Activated B cell treated with CpG ODN at 0.5 μM for 24 hours (primary cell): ENCODE data around the gene ARNT2. TPM values are rescaled to one million over a fixed set of nuclear protein-coding genes. Genes with fewer than 3 reads are reported as not detected.

Source experiments
- ATAC-seq: fragments of 200-7000 bp; cut with Tn5 transposase; one replicate; pipeline ENCODE4 v1.10.0; 2021; ENCODE audit warnings: low read depth, mild to moderate bottlenecking, moderate library complexity
- CTCF ChIA-PET: fragments of 350-600 bp; sonication (Branson Sonifier 250); formaldehyde crosslinking; loops from one replicate; lab custom pipeline; 2021; ENCODE audit warnings: antibody characterized with exemption; lab: Charles Lee
- POLR2A ChIA-PET: fragments of 350-600 bp; sonication (Branson Sonifier 250); formaldehyde crosslinking; loops from one replicate; lab custom pipeline; 2021; ENCODE audit warnings: antibody characterized with exemption; lab: Charles Lee
- DNase-seq: peaks from one replicate; pipeline ENCODE4 v3.0.0; 2022
- H3K27ac Mint-ChIP-seq: one replicate; pipeline ENCODE4 v1.8.0; 2020; ENCODE audit warnings: mixed read lengths
- H3K27me3 Mint-ChIP-seq: one replicate; pipeline ENCODE4 v1.8.0; 2021; ENCODE audit warnings: mixed read lengths
- H3K36me3 Mint-ChIP-seq: one replicate; pipeline ENCODE4 v1.8.0; 2021; ENCODE audit warnings: low read depth, mixed read lengths
- H3K4me1 Mint-ChIP-seq: one replicate; pipeline ENCODE4 v1.8.0; 2021; ENCODE audit warnings: mixed read lengths
- H3K4me3 Mint-ChIP-seq: one replicate; pipeline ENCODE4 v1.8.0; 2020; ENCODE audit warnings: mild to moderate bottlenecking, mixed read lengths
- H3K9me3 Mint-ChIP-seq: one replicate; pipeline ENCODE4 v1.8.0; 2020; ENCODE audit warnings: mixed read lengths
- CTCF ChIP-seq: fragments of 200-600 bp; IDR thresholded peaks from one replicate; pipeline ENCODE4 v1.8.0; 2022; ENCODE audit warnings: antibody characterized with exemption, mild to moderate bottlenecking
- intact Hi-C: fragments of 100-400 bp; cut with micrococcal nuclease; formaldehyde crosslinking; loops from one replicate; pipeline ENCODE4 v1.15.1; 2024
- total RNA-seq: library from RNA; stranded (reverse); gene quantifications from 2 replicates; pipeline ENCODE4 v1.2.3, GENCODE V29; 2022

Gene ARNT2
- total RNA-seq, 1 donor from 2014 or later = not detected

GRCh38 chr15:80482696-80483095 lies 78.5 kb downstream of the ARNT2 start:
- Mint-ChIP-seq H3K27ac (no peak overlapping the region), H3K4me3 (no peak overlapping the region), H3K36me3 (no peaks in the 10 kb centered on the region), H3K27me3 (no peaks in the 10 kb centered on the region), H3K4me1 (no peaks in the 10 kb centered on the region), H3K9me3 (no peaks in the 10 kb centered on the region)
- no peak for ATAC-seq
- CTCF ChIA-PET = no interaction called here
- POLR2A ChIA-PET = no interaction called here
- intact Hi-C loops = no loop called here
- DNase-seq = no peak
- TF ChIP-seq CTCF = no peak

- H3K9me3 Mint-ChIP-seq = no peaks in the 10 kb centered on the region
- no peaks in the 10 kb centered on the region for H3K27me3 Mint-ChIP-seq
- H3K4me1 Mint-ChIP-seq = no peaks in the 10 kb centered on the region
- no peaks in the 10 kb centered on the region for H3K36me3 Mint-ChIP-seq
- ATAC-seq (no peak), DNase-seq (no peak)
- intact Hi-C loops = no loop called here
- ChIA-PET CTCF (no interaction called here), POLR2A (no interaction called here)
- no peak for TF ChIP-seq CTCF
- no peak overlapping the region for H3K27ac Mint-ChIP-seq
- no peak overlapping the region for H3K4me3 Mint-ChIP-seq
Measured at GRCh38 chr15:80483725-80484161, 79.6 kb downstream of the ARNT2 start.

GRCh38 chr15:80484333-80484864 lies 80.2 kb downstream of the ARNT2 start:
- POLR2A ChIA-PET = no interaction called here
- intact Hi-C loops = no loop called here
- CTCF ChIA-PET = no interaction called here
- DNase-seq (no peak), ATAC-seq (no peak)
- no peaks in the 10 kb centered on the region for H3K9me3 Mint-ChIP-seq
- no peaks in the 10 kb centered on the region for H3K36me3 Mint-ChIP-seq
- no peak overlapping the region for H3K4me3 Mint-ChIP-seq
- no peak for TF ChIP-seq CTCF
- no peak overlapping the region for H3K27ac Mint-ChIP-seq
- H3K4me1 Mint-ChIP-seq = no peaks in the 10 kb centered on the region
- no peaks in the 10 kb centered on the region for H3K27me3 Mint-ChIP-seq

GRCh38 chr15:80485370-80486164 lies 81.4 kb downstream of the ARNT2 start:
- no peaks in the 10 kb centered on the region for H3K27me3 Mint-ChIP-seq
- intact Hi-C loops = no loop called here
- H3K36me3 Mint-ChIP-seq = no peaks in the 10 kb centered on the region
- H3K9me3 Mint-ChIP-seq = no peaks in the 10 kb centered on the region
- ChIA-PET CTCF (no interaction called here), POLR2A (no interaction called here)
- ATAC-seq = no peak
- no peak for DNase-seq
- peaks cover 1% of the 10 kb centered on the region for H3K4me1 Mint-ChIP-seq
- no peak overlapping the region for H3K4me3 Mint-ChIP-seq
- TF ChIP-seq CTCF = no peak
- H3K27ac Mint-ChIP-seq = no peak overlapping the region

GRCh38 chr15:80487839-80488390 lies 83.7 kb downstream of the ARNT2 start:
- ATAC-seq (no peak), DNase-seq (no peak)
- H3K27ac Mint-ChIP-seq = no peak overlapping the region
- no peak for TF ChIP-seq CTCF
- intact Hi-C loops = no loop called here
- peaks cover 7% of the 10 kb centered on the region for H3K4me1 Mint-ChIP-seq
- CTCF ChIA-PET = no interaction called here
- no peak overlapping the region for H3K4me3 Mint-ChIP-seq
- no peaks in the 10 kb centered on the region for H3K27me3 Mint-ChIP-seq
- no peaks in the 10 kb centered on the region for H3K9me3 Mint-ChIP-seq
- POLR2A ChIA-PET = no interaction called here
- H3K36me3 Mint-ChIP-seq = no peaks in the 10 kb centered on the region
